Activated T-helper 1 cell treated with anti-CD3 and anti-CD28 coated beads, Interleukin-2, amount 50 U/mL, for 16 hours (primary cell): Measurements from ENCODE around the gene EXOSC7.
"Not testable (repeated sequence)": the region's sequence is repeated elsewhere in the genome, so short reads cannot be mapped to it uniquely, and the experiment has no call there.

Experiments used
- DNase-seq, 2 donors: peaks; one replicate each; pipeline ENCODE4 v3.0.0-alpha.2; 2020; ENCODE audit warnings: low read depth in 1 of 2, low spot score in 1 of 2

EXOSC7 gene

DNA sequence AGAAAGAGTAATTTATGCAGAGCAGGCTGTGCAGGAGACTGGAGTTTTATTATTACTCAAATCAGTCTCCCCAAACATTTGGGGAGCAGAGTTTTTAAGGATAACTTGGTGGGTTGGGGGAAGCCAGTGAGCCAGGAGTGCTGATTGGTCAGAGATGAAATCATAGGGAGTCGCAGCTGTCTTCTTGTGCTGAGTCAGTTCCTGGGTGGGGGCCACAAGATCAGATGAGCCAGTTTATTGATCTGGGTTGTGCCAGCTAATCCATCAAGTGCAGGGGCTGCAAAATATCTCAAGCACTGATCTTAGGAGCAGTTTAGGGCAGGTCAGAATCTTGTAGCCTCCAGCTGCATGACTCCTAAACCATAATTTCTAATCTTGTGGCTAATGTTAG is 77.8 kb downstream of the EXOSC7 start:
- not testable (repeated sequence) for DNase-seq

DNA sequence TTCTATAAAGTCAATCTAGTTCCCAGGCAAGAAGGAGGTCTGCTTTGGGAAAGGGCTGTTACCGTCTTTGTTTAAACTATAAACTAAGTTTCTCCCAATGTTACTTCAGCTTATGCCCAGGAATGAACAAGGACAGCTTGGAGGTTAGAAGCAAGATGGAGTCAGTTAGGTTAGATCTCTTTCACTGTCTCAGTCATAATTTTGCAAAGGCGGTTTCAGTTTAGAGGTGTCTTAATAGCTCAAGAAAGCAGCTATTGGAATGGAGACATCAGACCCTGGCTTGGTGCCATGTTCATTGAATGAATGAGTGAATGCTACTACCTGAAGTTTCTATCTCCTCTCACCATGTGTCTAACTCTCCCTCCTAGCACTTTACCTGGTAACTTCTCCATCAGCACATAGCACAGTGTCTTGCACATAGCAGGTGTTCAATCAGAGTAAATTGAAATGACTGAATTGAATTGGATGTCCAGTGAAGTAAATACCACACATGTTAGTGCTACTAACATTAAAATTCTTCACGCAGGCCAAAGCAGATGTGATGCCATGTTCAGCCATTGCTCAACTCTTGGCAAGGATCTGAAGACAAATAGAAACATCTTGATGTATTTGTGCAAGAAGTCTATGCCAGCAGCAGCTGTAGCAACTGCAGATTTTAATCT is 78.3 kb downstream of the EXOSC7 start:
- DNase-seq: no peak

DNA sequence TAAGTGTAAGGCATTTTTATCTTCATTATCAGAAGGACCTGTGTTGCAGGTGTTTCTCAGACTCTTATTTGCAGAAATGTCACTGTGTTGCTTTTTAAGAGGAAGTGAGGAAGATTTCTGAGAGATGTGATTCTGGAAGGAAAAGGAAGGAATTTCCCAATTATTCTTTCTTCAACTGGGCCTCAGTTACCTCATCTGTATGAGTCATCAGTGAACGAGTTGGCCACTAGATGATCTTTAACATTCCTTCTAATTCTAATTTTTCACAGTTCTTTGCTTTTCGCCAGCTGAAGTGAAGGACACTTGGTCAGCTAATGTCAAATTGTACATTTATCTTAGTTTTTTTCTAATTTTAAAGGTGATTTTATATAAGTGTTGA is 79.0 kb downstream of the EXOSC7 start:
- DNase-seq: no peak

DNA sequence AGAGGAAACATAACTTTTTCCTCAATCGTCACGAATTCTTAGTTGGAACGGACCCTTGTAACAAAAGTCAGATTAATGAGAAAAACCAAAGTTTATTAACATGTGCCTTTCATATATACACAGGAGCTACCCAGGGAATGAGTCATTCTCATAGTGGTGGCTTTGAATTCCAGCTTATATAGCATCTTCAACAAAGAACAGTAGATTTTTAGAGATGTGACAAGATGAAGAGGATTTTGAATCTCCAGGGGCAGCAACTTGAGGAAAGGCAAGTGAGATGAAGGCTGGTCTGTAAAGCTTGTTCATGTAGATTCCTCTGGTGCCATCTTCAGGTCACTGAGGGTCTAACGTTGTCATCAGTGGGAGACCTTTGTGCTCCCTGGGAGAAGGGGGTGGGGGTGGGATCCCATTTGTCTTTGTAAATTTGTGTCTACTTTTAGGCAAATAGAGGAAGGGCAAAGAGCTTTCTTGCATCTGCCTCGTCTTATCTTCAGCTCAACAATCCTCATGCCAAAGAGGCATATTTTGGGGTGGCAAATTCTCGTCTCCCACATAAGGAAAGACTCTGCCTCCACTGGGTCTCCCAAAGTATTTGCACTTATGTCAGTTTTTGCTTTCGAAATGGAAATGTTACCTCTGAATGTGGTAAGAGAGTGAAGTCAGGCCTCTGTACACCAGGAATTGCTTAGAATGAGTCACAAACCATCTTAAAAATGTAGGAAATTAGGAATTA is 79.5 kb downstream of the EXOSC7 start:
- DNase-seq: no peak

DNA sequence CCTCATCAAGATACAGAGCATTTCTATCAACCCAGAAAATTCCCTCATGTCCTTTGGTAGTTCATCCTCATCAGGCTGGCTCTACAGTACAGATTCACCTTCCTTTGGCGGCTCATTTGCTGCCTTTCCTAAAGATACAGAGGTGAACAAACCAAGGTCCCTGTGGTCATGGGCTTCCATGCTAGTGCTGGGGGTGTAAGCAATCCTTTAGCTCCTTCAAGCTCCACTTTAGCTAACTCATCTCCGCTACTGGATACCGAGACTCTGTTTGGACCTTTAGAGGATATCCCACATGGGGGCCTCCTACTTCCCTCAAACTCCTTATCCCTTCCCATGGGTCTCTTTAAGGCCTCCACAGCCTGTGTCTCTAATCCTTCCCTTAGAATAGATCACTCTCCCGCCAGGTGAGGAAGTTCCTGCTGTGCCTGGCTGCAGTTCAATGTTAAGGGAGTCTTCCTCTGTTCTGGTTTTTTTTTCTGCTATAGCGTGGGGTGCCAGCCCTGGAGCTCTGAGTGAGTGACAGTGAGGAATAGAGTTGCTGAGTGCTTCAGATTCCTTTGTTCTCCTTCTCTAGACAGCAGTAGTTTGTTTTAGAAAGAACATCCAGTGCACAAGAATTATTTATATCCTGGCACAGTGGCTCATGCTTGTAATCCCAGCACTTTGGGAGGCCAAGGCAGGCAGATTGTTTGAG is 80.7 kb downstream of the EXOSC7 start:
- no peak for DNase-seq

DNA sequence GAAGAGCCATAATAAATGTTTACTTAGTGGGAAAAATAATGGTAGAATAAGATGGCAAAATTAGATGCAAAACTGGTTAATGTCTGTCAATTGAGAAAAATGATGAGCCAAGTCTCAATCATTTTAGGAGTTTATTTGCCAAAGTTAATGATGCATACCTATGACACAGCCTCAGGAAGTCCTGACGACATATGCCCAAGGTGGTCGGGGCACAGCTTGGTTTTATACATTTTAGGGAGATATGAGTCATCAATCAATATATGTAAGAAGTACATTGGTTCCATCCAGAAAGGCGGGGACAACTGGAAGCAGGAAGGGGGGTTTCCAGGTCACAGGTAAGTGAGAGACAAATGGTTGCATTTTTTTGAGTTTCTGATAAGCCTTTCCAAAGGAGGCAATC is 81.5 kb downstream of the EXOSC7 start:
- no peak for DNase-seq

DNA sequence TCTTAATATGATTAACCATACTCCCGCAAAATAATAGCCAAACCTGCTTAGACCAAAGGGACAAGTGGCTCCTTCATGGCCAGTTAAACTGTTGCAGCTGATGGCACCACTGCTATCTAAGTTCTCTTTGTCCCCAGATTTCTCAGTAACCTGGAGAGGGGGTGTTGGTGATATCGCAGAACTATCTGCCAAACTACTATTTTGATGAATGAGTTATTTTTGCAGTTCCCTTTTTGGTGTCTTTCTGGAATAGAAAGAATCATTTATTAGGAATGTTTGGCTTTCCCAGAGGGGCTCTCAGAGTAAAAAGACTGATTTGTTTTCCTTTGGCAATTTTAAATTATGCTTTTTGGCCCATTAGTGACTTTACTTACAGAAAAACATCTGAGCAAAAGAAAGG is 83.1 kb downstream of the EXOSC7 start:
- no peak for DNase-seq

DNA sequence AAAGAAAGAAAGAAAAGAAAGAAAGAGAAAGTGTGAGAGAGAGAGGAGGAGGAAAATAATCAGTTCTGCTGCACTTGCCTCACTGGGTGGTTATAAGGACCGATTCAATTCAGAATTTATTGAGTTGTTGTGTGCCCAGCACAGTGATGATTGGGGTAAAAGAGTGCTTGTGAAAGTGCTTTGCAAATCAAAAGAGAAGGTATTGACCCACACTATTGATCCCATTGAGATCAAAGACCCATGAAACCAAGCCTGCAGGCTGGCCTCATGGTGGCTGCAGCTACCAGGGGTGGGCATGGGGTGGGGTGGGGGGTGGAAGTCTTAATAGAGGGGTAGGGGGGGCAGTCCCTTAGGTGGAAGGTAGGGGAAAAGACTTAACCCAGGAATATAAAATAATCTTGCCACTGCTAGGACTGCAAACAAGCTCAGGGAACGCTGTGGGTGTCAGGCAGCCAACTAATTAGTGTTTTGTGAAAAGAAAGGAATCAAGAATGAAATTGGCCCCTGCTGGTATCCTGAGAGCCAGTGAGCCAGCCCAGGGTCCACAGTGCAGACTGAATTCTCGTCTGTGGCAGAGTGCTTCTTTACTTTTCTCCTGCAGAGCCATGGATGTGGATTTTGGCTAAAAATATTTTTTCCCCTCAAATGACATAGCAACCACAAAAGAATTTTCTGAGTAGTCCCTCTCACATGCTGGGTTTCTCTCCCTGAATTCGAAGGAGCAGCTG is 84.3 kb downstream of the EXOSC7 start:
- DNase-seq: no peak
